Raji (cell line): ENCODE results near the gene LGALS16.

Source experiments
- POLR2A ChIP-seq: IDR thresholded peaks from 2 replicates; pipeline ENCODE4 v1.6.1; 2011; ENCODE audit warnings: low read depth, low read length, control low read depth; ENCODE audit not compliant: insufficient read depth

Gene LGALS16

GRCh38 chr19:39655613-39656012 lies at the start of gene LGALS16:
TSS of gene LGALS16 (plus strand) at chr19:39655913. CDS start at chr19:39655962, 49 bp downstream.
- TF ChIP-seq POLR2A = no peak

GRCh38 chr19:39607021-39607420 lies 48.7 kb upstream of the LGALS16 start:
- TF ChIP-seq POLR2A = no peak

- no peak for TF ChIP-seq POLR2A
Measured at GRCh38 chr19:39607561-39607960, 48.2 kb upstream of the LGALS16 start.

GRCh38 chr19:39613597-39613996 lies 42.1 kb upstream of the LGALS16 start:
- no peak for TF ChIP-seq POLR2A

- TF ChIP-seq POLR2A = no peak
Measured at GRCh38 chr19:39617745-39618144, 38.0 kb upstream of the LGALS16 start.

- no peak for TF ChIP-seq POLR2A
Measured at GRCh38 chr19:39623946-39624345, 31.8 kb upstream of the LGALS16 start.

GRCh38 chr19:39631178-39631577 lies 24.5 kb upstream of the LGALS16 start:
- no peak for TF ChIP-seq POLR2A

GRCh38 chr19:39631626-39632025 lies 24.1 kb upstream of the LGALS16 start:
- TF ChIP-seq POLR2A = no peak

GRCh38 chr19:39637891-39638290 lies 17.8 kb upstream of the LGALS16 start:
- TF ChIP-seq POLR2A = no peak

- no peak for TF ChIP-seq POLR2A
Measured at GRCh38 chr19:39641773-39642172, 13.9 kb upstream of the LGALS16 start.

- no peak for TF ChIP-seq POLR2A
Measured at GRCh38 chr19:39643591-39643990, 12.1 kb upstream of the LGALS16 start.

- TF ChIP-seq POLR2A = no peak
Measured at GRCh38 chr19:39645800-39646411, 9.8 kb upstream of the LGALS16 start.

- no peak for TF ChIP-seq POLR2A
Measured at GRCh38 chr19:39647918-39648317, 7.8 kb upstream of the LGALS16 start.

GRCh38 chr19:39659791-39660190 lies 4.1 kb downstream of the LGALS16 start:
- TF ChIP-seq POLR2A = no peak

- no peak for TF ChIP-seq POLR2A
Measured at GRCh38 chr19:39660661-39661060, 4.9 kb downstream of the LGALS16 start.

GRCh38 chr19:39661565-39661964 lies 5.9 kb downstream of the LGALS16 start:
- TF ChIP-seq POLR2A = no peak

- TF ChIP-seq POLR2A = no peak
Measured at GRCh38 chr19:39670998-39671397, 15.3 kb downstream of the LGALS16 start.
